ENCODE data around the gene AHCYL1.

The AHCYL1 gene

GRCh38 chr1:110005971-110006370, 21.4 kb downstream of the AHCYL1 start:
- CTCF ChIA-PET, result interaction anchor here (0.8 to 9.6 kb wide), 10 partner anchors 7 to 460 kb away, joined by 3 to 247 read pairs (median 10); partner anchors contain the start of gene AHCYL1
- POLR2A ChIA-PET, result no interaction called here
- peak; percentile 59 for DNase-seq (ENCODE audit: low read depth, low spot score)
- TF ChIP-seq CTCF (IDR thresholded peaks at IDR 0.05; ENCODE audit: insufficient read depth, low read length, missing control alignments), result no peak
- H3K4me3 ChIP-seq (ENCODE audit: low read depth, low read length), result 0 out of 2 replicates have a peak overlapping the region, but pooled peaks have one; percentile 4

GRCh38 chr1:110006516-110006915, 22.0 kb downstream of the AHCYL1 start:
- DNase-seq (ENCODE audit: low read depth, low spot score), result no peak
- CTCF ChIA-PET, result interaction anchor here (0.8 to 9.6 kb wide), 13 partner anchors 11 to 461 kb away, joined by 3 to 247 read pairs (median 9); partner anchors contain the start of gene AHCYL1
- POLR2A ChIA-PET, result no interaction called here
- TF ChIP-seq CTCF (IDR thresholded peaks at IDR 0.05; ENCODE audit: insufficient read depth, low read length, missing control alignments), result no peak
- H3K4me3 ChIP-seq (ENCODE audit: low read depth, low read length), result no peak overlapping the region

- TF ChIP-seq CTCF (IDR thresholded peaks at IDR 0.05; ENCODE audit: insufficient read depth, low read length, missing control alignments), result no peak
- no peak for DNase-seq (ENCODE audit: low read depth, low spot score)
- POLR2A ChIA-PET, result no interaction called here
- CTCF ChIA-PET, result interaction anchor here (0.6 to 9.6 kb wide), 15 partner anchors 11 to 475 kb away, joined by 3 to 247 read pairs (median 4); partner anchors contain the start of gene AHCYL1
- no peak overlapping the region for H3K4me3 ChIP-seq (ENCODE audit: low read depth, low read length)
Observed at GRCh38 chr1:110007046-110007830, 22.7 kb downstream of the AHCYL1 start.

GRCh38 chr1:110008971-110009565, 24.5 kb downstream of the AHCYL1 start:
- H3K4me3 ChIP-seq (ENCODE audit: low read depth, low read length), result no peak overlapping the region
- no peak for TF ChIP-seq CTCF (IDR thresholded peaks at IDR 0.05; ENCODE audit: insufficient read depth, low read length, missing control alignments)
- ChIA-PET CTCF (interaction anchor here (1.6 to 9.6 kb wide), 6 partner anchors 11 to 229 kb away, joined by 8 to 247 read pairs (median 22); partner anchors contain the start of gene AHCYL1), POLR2A (no interaction called here)
- no peak for DNase-seq (ENCODE audit: low read depth, low spot score)

- ChIA-PET CTCF (interaction anchor here (0.6 to 9.6 kb wide), 24 partner anchors 8 to 466 kb away, joined by 3 to 247 read pairs (median 4); partner anchors contain the start of gene AHCYL1), POLR2A (interaction anchor here (1.0 kb wide), 1 partner anchor 27 kb away, joined by 3 read pairs; the partner anchor contains the start of gene AHCYL1)
- H3K4me3 ChIP-seq (ENCODE audit: low read depth, low read length), result no peak overlapping the region
- no peak for DNase-seq (ENCODE audit: low read depth, low spot score)
- peak; percentile 61 for TF ChIP-seq CTCF (IDR thresholded peaks at IDR 0.05; ENCODE audit: insufficient read depth, low read length, missing control alignments)
Observed at GRCh38 chr1:110011527-110012041, 27.0 kb downstream of the AHCYL1 start.

Data from AG04449 (cell line).